Measurements from ENCODE around the gene CELF1.

GRCh38 chr11:47506373-47506772 is 46.6 kb downstream of the CELF1 start:
- TF ChIP-seq CTCF (conservative IDR thresholded peaks at IDR 0.05 in 1 of 2, IDR thresholded peaks at IDR 0.05 in 1 of 2; ENCODE audit: extremely low read depth in 1 of 2, insufficient read depth in 1 of 2, low read depth in 1 of 2, low read length in 2 of 2) (no peak), EZH2 (IDR thresholded peaks at IDR 0.05; ENCODE audit: borderline replicate concordance, low read length) (no peak)

All from mammary epithelial cell (primary cell).